HG03064 (cell line): ENCODE data around the gene FNDC3A.

Experiments used
- ATAC-seq: cut with Tn5 transposase; IDR thresholded peaks from one replicate; pipeline ENCODE4 v1.9.1; 2021; ENCODE audit warnings: low read depth; ENCODE audit not compliant: unreplicated experiment

FNDC3A gene

GRCh38 chr13:49213997-49214916 is 238.5 kb downstream of the FNDC3A start:
- no peak for ATAC-seq

- no peak for ATAC-seq
Observed at GRCh38 chr13:49214917-49215376, 239.2 kb downstream of the FNDC3A start.

GRCh38 chr13:49216334-49216733 is 240.6 kb downstream of the FNDC3A start:
- ATAC-seq: no peak

- no peak for ATAC-seq
Observed at GRCh38 chr13:49217962-49218492, 242.3 kb downstream of the FNDC3A start.

- no peak for ATAC-seq
Observed at GRCh38 chr13:49218493-49219051, 242.9 kb downstream of the FNDC3A start.

- no peak for ATAC-seq
Observed at GRCh38 chr13:49219647-49220035, 243.9 kb downstream of the FNDC3A start.

GRCh38 chr13:49220036-49220855 is 244.5 kb downstream of the FNDC3A start, which contains the start of gene MLNR:
Gene MLNR, plus strand, starts transcription at chr13:49220338. Its CDS starts 0 bp downstream, at chr13:49220338.
- ATAC-seq: no peak

- no peak for ATAC-seq
Observed at GRCh38 chr13:49220856-49221589, 245.3 kb downstream of the FNDC3A start.

GRCh38 chr13:49221590-49221965 is 245.9 kb downstream of the FNDC3A start:
- ATAC-seq: no peak

- no peak for ATAC-seq
Observed at GRCh38 chr13:49225223-49226042, 249.7 kb downstream of the FNDC3A start.

- no peak for ATAC-seq
Observed at GRCh38 chr13:49226613-49227012, 250.9 kb downstream of the FNDC3A start.

GRCh38 chr13:49234741-49235140 is 259.0 kb downstream of the FNDC3A start:
- ATAC-seq: no peak

- no peak for ATAC-seq
Observed at GRCh38 chr13:49235856-49236431, 260.2 kb downstream of the FNDC3A start.

- no peak for ATAC-seq
Observed at GRCh38 chr13:49238621-49239020, 262.9 kb downstream of the FNDC3A start.

GRCh38 chr13:49240017-49240416 is 264.3 kb downstream of the FNDC3A start:
- no peak for ATAC-seq

- ATAC-seq: no peak
Observed at GRCh38 chr13:49241296-49241695, 265.6 kb downstream of the FNDC3A start.

GRCh38 chr13:49245101-49245500 is 269.4 kb downstream of the FNDC3A start:
- no peak for ATAC-seq

- peak; percentile 29 for ATAC-seq
Observed at GRCh38 chr13:49246850-49247642, 271.3 kb downstream of the FNDC3A start.
